Measurements from ENCODE around the gene PCNX1. TPM values are rescaled to one million over a fixed set of nuclear protein-coding genes. Genes with fewer than 3 reads are reported as not detected.
"Not testable (repeated sequence)": the region's sequence is repeated elsewhere in the genome, so short reads cannot be mapped to it uniquely, and the experiment has no call there.

PCNX1 gene
- total RNA-seq, 1 donor from 2014 or later = 79.3 TPM

DNA sequence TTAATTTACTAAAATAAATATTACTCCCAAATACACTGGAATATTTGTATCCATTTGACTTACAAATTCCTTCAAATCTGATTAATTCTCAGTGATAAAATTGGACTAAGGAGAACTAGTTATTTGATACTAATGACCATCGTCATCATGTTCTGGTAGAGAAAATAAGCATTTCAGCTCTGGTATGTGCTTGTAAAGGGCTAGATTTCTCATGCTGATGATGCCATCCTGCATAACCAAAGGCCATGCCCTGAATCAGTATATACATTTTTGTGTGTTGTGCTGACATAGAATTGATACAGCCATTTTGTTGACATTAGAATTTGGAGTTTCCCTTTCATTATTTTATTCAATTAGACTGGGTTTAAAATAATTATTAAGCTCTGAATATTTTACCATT, 148.9 kb downstream of the PCNX1 start:
- H3K9me3 ChIP-seq (ENCODE audit: control insufficient read depth in 3 of 3, low read length in 3 of 3) = no peaks in the 10 kb centered on the region
- H3K4me1 ChIP-seq (ENCODE audit: control insufficient read depth in 3 of 3, insufficient read depth in 3 of 3, low read length in 3 of 3) = no peaks in the 10 kb centered on the region
- no peaks in the 10 kb centered on the region for H3K27me3 ChIP-seq (ENCODE audit: control insufficient read depth in 3 of 3, insufficient read depth in 3 of 3, low read length in 3 of 3)
- peaks cover 7 to 51% (median 35%) of the 10 kb centered on the region in 3 donors for H3K36me3 ChIP-seq (ENCODE audit: control insufficient read depth in 3 of 3, insufficient read depth in 3 of 3, low read length in 3 of 3)
- H3K4me3 ChIP-seq (ENCODE audit: low read length in 3 of 3) = no peak overlapping the region
- H3K27ac ChIP-seq (ENCODE audit: low read depth, low read length) = no peak overlapping the region
- H3K9ac ChIP-seq (ENCODE audit: low read depth in 1 of 3, low read length in 3 of 3) = no peak overlapping the region

GRCh38 chr14:71060274-71060673, 153.0 kb downstream of the PCNX1 start:
- Histone ChIP-seq H3K9ac (ENCODE audit: low read depth in 1 of 3, low read length in 3 of 3) (no peak overlapping the region), H3K36me3 (ENCODE audit: control insufficient read depth in 3 of 3, insufficient read depth in 3 of 3, low read length in 3 of 3) (peaks cover 13 to 49% (median 35%) of the 10 kb centered on the region in 3 donors), H3K4me3 (ENCODE audit: low read length in 3 of 3) (no peak overlapping the region), H3K9me3 (ENCODE audit: control insufficient read depth in 3 of 3, low read length in 3 of 3) (no peaks in the 10 kb centered on the region), H3K4me1 (ENCODE audit: control insufficient read depth in 3 of 3, insufficient read depth in 3 of 3, low read length in 3 of 3) (no peaks in the 10 kb centered on the region), H3K27ac (ENCODE audit: low read depth, low read length) (no peak overlapping the region), H3K27me3 (ENCODE audit: control insufficient read depth in 3 of 3, insufficient read depth in 3 of 3, low read length in 3 of 3) (no peaks in the 10 kb centered on the region)

- Histone ChIP-seq H3K36me3 (ENCODE audit: control insufficient read depth in 3 of 3, insufficient read depth in 3 of 3, low read length in 3 of 3) (peaks cover 13 to 49% (median 35%) of the 10 kb centered on the region in 3 donors), H3K27ac (ENCODE audit: low read depth, low read length) (no peak overlapping the region), H3K9me3 (ENCODE audit: control insufficient read depth in 3 of 3, low read length in 3 of 3) (no peaks in the 10 kb centered on the region), H3K9ac (ENCODE audit: low read depth in 1 of 3, low read length in 3 of 3) (no peak overlapping the region), H3K27me3 (ENCODE audit: control insufficient read depth in 3 of 3, insufficient read depth in 3 of 3, low read length in 3 of 3) (no peaks in the 10 kb centered on the region), H3K4me1 (ENCODE audit: control insufficient read depth in 3 of 3, insufficient read depth in 3 of 3, low read length in 3 of 3) (no peaks in the 10 kb centered on the region), H3K4me3 (ENCODE audit: low read length in 3 of 3) (no peak overlapping the region)
Observed at GRCh38 chr14:71060825-71061455, 153.7 kb downstream of the PCNX1 start.

DNA sequence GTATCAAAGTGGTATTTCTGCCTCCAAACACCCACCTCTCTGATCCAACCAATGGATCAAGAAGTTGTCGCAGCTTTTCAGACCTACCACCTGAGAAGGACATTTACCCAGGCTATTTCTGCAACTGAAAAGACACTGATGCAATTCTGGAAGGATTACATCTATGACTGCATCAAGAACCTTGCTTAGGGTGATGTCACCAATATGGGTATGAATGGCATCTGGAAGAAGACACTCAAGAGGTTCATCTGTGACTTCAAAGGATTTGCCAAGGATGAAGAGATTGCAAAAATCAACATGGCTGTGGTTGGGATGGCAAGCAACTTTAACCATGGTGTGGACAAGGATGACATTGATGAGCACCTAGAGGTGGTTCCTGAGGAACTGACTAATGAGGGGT, 154.2 kb downstream of the PCNX1 start:
- Histone ChIP-seq H3K4me1 (ENCODE audit: control insufficient read depth in 3 of 3, insufficient read depth in 3 of 3, low read length in 3 of 3) (no peaks in the 10 kb centered on the region), H3K9me3 (ENCODE audit: control insufficient read depth in 3 of 3, low read length in 3 of 3) (no peaks in the 10 kb centered on the region), H3K4me3 (ENCODE audit: low read length in 3 of 3) (no peak overlapping the region), H3K27me3 (ENCODE audit: control insufficient read depth in 3 of 3, insufficient read depth in 3 of 3, low read length in 3 of 3) (no peaks in the 10 kb centered on the region), H3K27ac (ENCODE audit: low read depth, low read length) (no peak overlapping the region), H3K9ac (ENCODE audit: low read depth in 1 of 3, low read length in 3 of 3) (no peak overlapping the region), H3K36me3 (ENCODE audit: control insufficient read depth in 3 of 3, insufficient read depth in 3 of 3, low read length in 3 of 3) (peaks cover 13 to 49% (median 35%) of the 10 kb centered on the region in 3 donors)

DNA sequence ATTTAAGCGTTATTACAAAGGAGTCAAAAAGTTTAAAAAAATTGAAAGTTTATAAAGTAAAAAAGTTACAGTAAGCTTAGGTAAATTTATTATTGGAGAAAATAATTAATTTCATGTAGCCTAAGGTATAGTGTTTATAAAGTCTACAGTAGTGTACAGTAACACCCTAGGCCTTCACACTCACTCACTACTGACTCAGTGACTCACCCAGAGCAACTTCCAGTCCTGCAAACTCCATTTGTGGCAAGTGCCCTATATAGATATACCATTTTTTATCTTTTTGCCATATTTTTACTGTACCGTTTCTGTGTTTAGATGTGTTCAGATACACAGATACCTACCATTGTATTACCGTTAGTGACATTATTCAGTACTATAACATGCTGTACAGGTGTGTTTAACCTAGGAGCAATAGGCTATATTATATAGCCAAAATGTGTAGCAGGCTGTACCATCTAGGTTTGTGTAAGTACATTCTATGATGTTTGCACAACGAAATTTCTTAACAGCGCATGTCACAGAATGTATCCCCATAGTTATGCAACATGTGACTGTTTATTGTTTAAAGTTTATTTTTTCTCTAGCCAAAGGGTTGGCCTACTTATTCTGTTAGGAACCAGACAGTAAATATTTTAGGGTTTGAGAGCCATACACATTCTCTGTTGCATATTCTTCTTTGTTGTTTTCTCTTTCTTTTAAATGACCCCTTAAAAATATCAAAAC, 155.5 kb downstream of the PCNX1 start:
- H3K9me3 ChIP-seq (ENCODE audit: control insufficient read depth in 3 of 3, low read length in 3 of 3) = no peaks in the 10 kb centered on the region
- H3K4me1 ChIP-seq (ENCODE audit: control insufficient read depth in 3 of 3, insufficient read depth in 3 of 3, low read length in 3 of 3) = no peaks in the 10 kb centered on the region
- no peak overlapping the region for H3K4me3 ChIP-seq (ENCODE audit: low read length in 3 of 3)
- no peak overlapping the region for H3K27ac ChIP-seq (ENCODE audit: low read depth, low read length)
- peaks cover 13 to 44% (median 30%) of the 10 kb centered on the region in 3 donors for H3K36me3 ChIP-seq (ENCODE audit: control insufficient read depth in 3 of 3, insufficient read depth in 3 of 3, low read length in 3 of 3)
- no peak overlapping the region for H3K9ac ChIP-seq (ENCODE audit: low read depth in 1 of 3, low read length in 3 of 3)
- H3K27me3 ChIP-seq (ENCODE audit: control insufficient read depth in 3 of 3, insufficient read depth in 3 of 3, low read length in 3 of 3) = no peaks in the 10 kb centered on the region

- Histone ChIP-seq H3K4me3 (ENCODE audit: low read length in 3 of 3) (no peak overlapping the region), H3K36me3 (ENCODE audit: control insufficient read depth in 3 of 3, insufficient read depth in 3 of 3, low read length in 3 of 3) (peaks cover 13 to 38% (median 24%) of the 10 kb centered on the region in 3 donors), H3K4me1 (ENCODE audit: control insufficient read depth in 3 of 3, insufficient read depth in 3 of 3, low read length in 3 of 3) (no peaks in the 10 kb centered on the region), H3K9me3 (ENCODE audit: control insufficient read depth in 3 of 3, low read length in 3 of 3) (no peaks in the 10 kb centered on the region), H3K9ac (ENCODE audit: low read depth in 1 of 3, low read length in 3 of 3) (no peak overlapping the region), H3K27ac (ENCODE audit: low read depth, low read length) (no peak overlapping the region), H3K27me3 (ENCODE audit: control insufficient read depth in 3 of 3, insufficient read depth in 3 of 3, low read length in 3 of 3) (no peaks in the 10 kb centered on the region)
Observed at GRCh38 chr14:71063351-71063750, 156.1 kb downstream of the PCNX1 start.

DNA sequence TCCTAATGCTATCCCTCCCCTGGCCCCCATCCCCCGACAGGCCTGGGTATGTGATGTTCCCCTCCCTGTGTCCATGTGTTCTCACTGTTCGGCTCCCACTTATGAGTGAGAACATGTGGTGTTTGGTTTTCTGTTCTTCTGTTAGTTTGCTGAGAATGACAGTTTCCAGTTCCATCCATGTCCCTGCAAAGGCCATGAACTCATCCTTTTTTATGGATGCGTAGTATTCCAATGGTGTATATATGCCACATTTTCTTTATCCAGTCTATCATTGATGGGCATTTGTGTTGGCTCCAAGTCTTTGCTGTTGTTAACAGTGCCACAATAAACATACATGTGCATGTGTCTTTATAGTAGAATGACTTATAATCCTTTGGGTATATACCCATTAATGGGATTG, 157.5 kb downstream of the PCNX1 start:
- not testable (repeated sequence) for H3K9ac ChIP-seq (ENCODE audit: low read depth in 1 of 3, low read length in 3 of 3); H3K27me3 ChIP-seq (ENCODE audit: control insufficient read depth in 3 of 3, insufficient read depth in 3 of 3, low read length in 3 of 3); H3K4me1 ChIP-seq (ENCODE audit: control insufficient read depth in 3 of 3, insufficient read depth in 3 of 3, low read length in 3 of 3); H3K27ac ChIP-seq (ENCODE audit: low read depth, low read length); H3K9me3 ChIP-seq (ENCODE audit: control insufficient read depth in 3 of 3, low read length in 3 of 3); H3K4me3 ChIP-seq (ENCODE audit: low read length in 3 of 3)
- H3K36me3 ChIP-seq (ENCODE audit: control insufficient read depth in 3 of 3, insufficient read depth in 3 of 3, low read length in 3 of 3) = peaks cover 10 to 39% (median 15%) of the 10 kb centered on the region in 3 donors

DNA sequence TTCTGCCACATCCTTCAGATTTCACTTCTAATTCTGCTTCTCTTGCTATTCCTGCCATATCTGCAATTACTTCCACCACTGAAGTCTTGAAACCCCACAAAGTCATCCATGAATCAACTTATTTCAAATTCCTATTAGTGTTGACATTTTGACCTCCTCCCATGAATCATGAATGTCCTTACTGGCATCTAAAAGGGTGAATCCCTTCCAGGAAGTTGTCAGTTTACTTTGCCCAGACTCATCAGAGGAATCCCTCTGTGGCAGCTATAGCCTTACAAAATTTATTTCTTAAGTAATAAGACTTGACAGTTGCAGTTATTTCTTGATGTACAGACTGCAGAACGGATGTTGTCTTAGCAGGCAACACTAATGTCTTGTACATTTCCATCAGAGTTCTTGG, 162.9 kb downstream of the PCNX1 start:
- Histone ChIP-seq H3K9ac (ENCODE audit: low read depth in 1 of 3, low read length in 3 of 3) (no peak overlapping the region), H3K36me3 (ENCODE audit: control insufficient read depth in 3 of 3, insufficient read depth in 3 of 3, low read length in 3 of 3) (peaks cover 9 to 43% (median 21%) of the 10 kb centered on the region in 3 donors), H3K4me1 (ENCODE audit: control insufficient read depth in 3 of 3, insufficient read depth in 3 of 3, low read length in 3 of 3) (no peaks in the 10 kb centered on the region), H3K9me3 (ENCODE audit: control insufficient read depth in 3 of 3, low read length in 3 of 3) (no peaks in the 10 kb centered on the region), H3K4me3 (ENCODE audit: low read length in 3 of 3) (no peak overlapping the region), H3K27ac (ENCODE audit: low read depth, low read length) (no peak overlapping the region), H3K27me3 (ENCODE audit: control insufficient read depth in 3 of 3, insufficient read depth in 3 of 3, low read length in 3 of 3) (no peaks in the 10 kb centered on the region)

GRCh38 chr14:71071042-71071441, 163.8 kb downstream of the PCNX1 start:
- no peak overlapping the region for H3K27ac ChIP-seq (ENCODE audit: low read depth, low read length)
- no peaks in the 10 kb centered on the region for H3K9me3 ChIP-seq (ENCODE audit: control insufficient read depth in 3 of 3, low read length in 3 of 3)
- no peaks in the 10 kb centered on the region for H3K27me3 ChIP-seq (ENCODE audit: control insufficient read depth in 3 of 3, insufficient read depth in 3 of 3, low read length in 3 of 3)
- no peak overlapping the region for H3K9ac ChIP-seq (ENCODE audit: low read depth in 1 of 3, low read length in 3 of 3)
- no peaks in the 10 kb centered on the region for H3K4me1 ChIP-seq (ENCODE audit: control insufficient read depth in 3 of 3, insufficient read depth in 3 of 3, low read length in 3 of 3)
- peaks cover 10 to 45% (median 23%) of the 10 kb centered on the region in 3 donors for H3K36me3 ChIP-seq (ENCODE audit: control insufficient read depth in 3 of 3, insufficient read depth in 3 of 3, low read length in 3 of 3)
- no peak overlapping the region for H3K4me3 ChIP-seq (ENCODE audit: low read length in 3 of 3)

GRCh38 chr14:71076462-71077092, 169.3 kb downstream of the PCNX1 start:
- Histone ChIP-seq H3K27me3 (ENCODE audit: control insufficient read depth in 3 of 3, insufficient read depth in 3 of 3, low read length in 3 of 3) (no peaks in the 10 kb centered on the region), H3K27ac (ENCODE audit: low read depth, low read length) (no peak overlapping the region), H3K36me3 (ENCODE audit: control insufficient read depth in 3 of 3, insufficient read depth in 3 of 3, low read length in 3 of 3) (peaks cover 37 to 49% (median 46%) of the 10 kb centered on the region in 3 donors), H3K9ac (ENCODE audit: low read depth in 1 of 3, low read length in 3 of 3) (no peak overlapping the region), H3K9me3 (ENCODE audit: control insufficient read depth in 3 of 3, low read length in 3 of 3) (peaks cover 0 to 4% (median 3%) of the 10 kb centered on the region in 3 donors), H3K4me1 (ENCODE audit: control insufficient read depth in 3 of 3, insufficient read depth in 3 of 3, low read length in 3 of 3) (no peaks in the 10 kb centered on the region), H3K4me3 (ENCODE audit: low read length in 3 of 3) (no peak overlapping the region)

Measured in skeletal muscle tissue (tissue), 4 donors.